HG03196 (cell line): ENCODE measurements around the gene IGFBP5.

Source experiments
- ATAC-seq: cut with Tn5 transposase; IDR thresholded peaks from one replicate; pipeline ENCODE4 v1.9.1; 2021; ENCODE audit not compliant: unreplicated experiment

Gene IGFBP5

GRCh38 chr2:216666461-216667233 is 28.7 kb downstream of the IGFBP5 start:
- peak; percentile 60 for ATAC-seq

GRCh38 chr2:216665717-216666116 is 29.6 kb downstream of the IGFBP5 start:
- no peak for ATAC-seq

- ATAC-seq = no peak
These were observed 30.1 kb downstream of the IGFBP5 start for GRCh38 chr2:216665242-216665641.

- ATAC-seq = no peak
These were observed 30.7 kb downstream of the IGFBP5 start for GRCh38 chr2:216664593-216665034.

GRCh38 chr2:216663846-216664245 is 31.5 kb downstream of the IGFBP5 start:
- ATAC-seq = no peak

GRCh38 chr2:216663106-216663505 is 32.2 kb downstream of the IGFBP5 start:
- no peak for ATAC-seq

- ATAC-seq = no peak
These were observed 33.5 kb downstream of the IGFBP5 start for GRCh38 chr2:216661639-216662375.

- no peak for ATAC-seq
These were observed 34.3 kb downstream of the IGFBP5 start for GRCh38 chr2:216661051-216661450.

- ATAC-seq = no peak
These were observed 34.9 kb downstream of the IGFBP5 start for GRCh38 chr2:216660496-216660895.

- ATAC-seq = no peak
These were observed 36.1 kb downstream of the IGFBP5 start for GRCh38 chr2:216659276-216659675.

- ATAC-seq = no peak
These were observed 36.6 kb downstream of the IGFBP5 start for GRCh38 chr2:216658757-216659156.

- no peak for ATAC-seq
These were observed 37.4 kb downstream of the IGFBP5 start for GRCh38 chr2:216657980-216658379.

GRCh38 chr2:216657086-216657855 is 38.1 kb downstream of the IGFBP5 start:
- no peak for ATAC-seq

GRCh38 chr2:216654528-216655052 is 40.8 kb downstream of the IGFBP5 start:
- no peak for ATAC-seq

GRCh38 chr2:216653931-216654365 is 41.4 kb downstream of the IGFBP5 start:
- ATAC-seq = no peak

GRCh38 chr2:216653093-216653799 is 42.1 kb downstream of the IGFBP5 start:
- ATAC-seq = no peak

- ATAC-seq = no peak
These were observed 42.8 kb downstream of the IGFBP5 start for GRCh38 chr2:216652566-216652965.

- no peak for ATAC-seq
These were observed 43.9 kb downstream of the IGFBP5 start for GRCh38 chr2:216651351-216651881.

GRCh38 chr2:216650626-216651257 is 44.6 kb downstream of the IGFBP5 start:
- no peak for ATAC-seq

GRCh38 chr2:216649574-216649973 is 45.8 kb downstream of the IGFBP5 start:
- ATAC-seq = no peak
